ENCODE data around the gene CNN2.

Gene CNN2

GRCh38 chr19:1041835-1042685 lies 15.7 kb downstream of the CNN2 start:
- no peak overlapping the region for H2BK120ac ChIP-seq (ENCODE audit: low read depth, low read length)
- no peaks in the 10 kb centered on the region for H3K9me3 ChIP-seq (ENCODE audit: control insufficient read depth, low read length)
- H3K4me2 ChIP-seq (ENCODE audit: low read length, poor library complexity, severe bottlenecking): no peak overlapping the region
- WGBS: 91% methylated on average over 43 of the region's 43 CpGs
- peaks cover 13 to 67% of the 10 kb centered on the region in 2 experiments for H3K36me3 ChIP-seq (ENCODE audit: control insufficient read depth in 1 of 2, insufficient read depth in 2 of 2, low read depth in 1 of 2, low read length in 2 of 2)
- no peak overlapping the region for H2BK12ac ChIP-seq (ENCODE audit: low read length in 2 of 2)
- no peak overlapping the region for H2AK5ac ChIP-seq (ENCODE audit: low read length, severe bottlenecking)
- no peak overlapping the region for H3K4ac ChIP-seq (ENCODE audit: low read depth in 1 of 2, low read length in 2 of 2)
- peak overlapping the region in 1 of 2 experiments; percentile 86 for H3K4me3 ChIP-seq (ENCODE audit: insufficient read depth in 1 of 2, low read depth in 1 of 2, low read length in 2 of 2)
- H4K91ac ChIP-seq (ENCODE audit: low read length): no peak overlapping the region
- no peak overlapping the region for H3K23ac ChIP-seq (ENCODE audit: low read length in 2 of 2)
- no peak overlapping the region for H4K8ac ChIP-seq (ENCODE audit: low read length)
- no peak overlapping the region for H3K18ac ChIP-seq (ENCODE audit: low read depth in 1 of 2, low read length in 2 of 2)
- H2BK5ac ChIP-seq (ENCODE audit: low read depth, low read length, poor library complexity, severe bottlenecking): no peak overlapping the region
- no peak overlapping the region for H2AFZ ChIP-seq (ENCODE audit: low read depth, low read length)
- H3K27ac ChIP-seq (ENCODE audit: low read length, poor library complexity, severe bottlenecking): no peak overlapping the region
- peak overlapping the region; percentile 51 for H3K9ac ChIP-seq (ENCODE audit: low read length)
- DNase-seq: no peak
- no peaks in the 10 kb centered on the region for H3K27me3 ChIP-seq (ENCODE audit: control insufficient read depth in 1 of 2, insufficient read depth in 1 of 2, low read length in 2 of 2)
- H2BK15ac ChIP-seq (ENCODE audit: low read depth, poor library complexity, severe bottlenecking): no peak overlapping the region
- peaks cover 35% of the 10 kb centered on the region for H3K4me1 ChIP-seq (ENCODE audit: control insufficient read depth, insufficient read depth, low read depth, low read length)
- H3K14ac ChIP-seq (ENCODE audit: low read length in 2 of 2): no peak overlapping the region
- peaks cover 2% of the 10 kb centered on the region for H3K79me1 ChIP-seq (replicated peaks; ENCODE audit: low read length, poor library complexity, severe bottlenecking)

DNA sequence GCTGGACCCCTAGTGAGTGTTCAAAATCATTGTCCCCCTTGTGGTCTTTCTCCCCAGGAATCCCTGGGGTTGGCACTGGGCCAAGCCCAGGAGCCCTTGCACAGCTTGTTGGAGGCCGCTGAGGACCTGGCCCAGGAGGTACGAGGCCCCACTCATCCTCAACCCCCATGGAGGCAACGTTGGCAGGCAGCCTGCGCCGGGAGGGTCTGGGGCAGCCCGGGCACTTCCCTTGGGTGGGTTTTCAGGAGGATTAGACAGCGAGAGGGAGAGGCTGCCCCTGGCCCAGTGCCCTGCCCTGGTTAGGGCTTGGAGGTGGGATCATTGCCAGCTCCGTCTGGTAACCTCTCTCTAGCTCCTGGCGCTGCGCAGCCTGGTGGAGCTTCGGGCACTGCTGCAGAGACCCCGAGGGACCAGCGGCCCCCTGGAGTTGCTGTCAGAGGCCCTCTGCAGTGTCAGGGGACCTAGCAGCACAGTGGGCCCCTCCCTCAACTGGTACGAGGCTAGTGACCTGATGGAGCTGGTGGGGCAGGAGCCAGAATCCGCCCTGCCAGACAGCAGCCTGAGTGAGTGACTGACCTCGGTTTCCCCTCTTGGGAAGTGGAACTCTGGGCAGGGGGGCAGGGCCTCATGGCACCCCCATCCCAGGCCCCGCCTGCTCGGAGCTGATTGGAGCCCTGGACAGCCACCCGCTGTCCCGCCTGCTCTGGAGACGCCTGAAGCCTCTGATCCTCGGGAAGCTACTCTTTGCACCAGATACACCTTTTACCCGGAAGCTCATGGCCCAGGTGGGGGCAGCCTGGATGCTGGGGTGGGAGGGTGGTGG lies 16.5 kb downstream of the CNN2 start:
- H3K4me1 ChIP-seq (ENCODE audit: control insufficient read depth, insufficient read depth, low read depth, low read length): peaks cover 31% of the 10 kb centered on the region
- no peak overlapping the region for H2AFZ ChIP-seq (ENCODE audit: low read depth, low read length)
- WGBS: 88% methylated on average over 22 of the region's 23 CpGs
- H3K27me3 ChIP-seq (ENCODE audit: control insufficient read depth in 1 of 2, insufficient read depth in 1 of 2, low read length in 2 of 2): no peaks in the 10 kb centered on the region
- H2BK5ac ChIP-seq (ENCODE audit: low read depth, low read length, poor library complexity, severe bottlenecking): no peak overlapping the region
- H2BK15ac ChIP-seq (ENCODE audit: low read depth, poor library complexity, severe bottlenecking): no peak overlapping the region
- H2BK120ac ChIP-seq (ENCODE audit: low read depth, low read length): no peak overlapping the region
- no peak overlapping the region for H4K91ac ChIP-seq (ENCODE audit: low read length)
- H3K4me2 ChIP-seq (ENCODE audit: low read length, poor library complexity, severe bottlenecking): no peak overlapping the region
- H3K4ac ChIP-seq (ENCODE audit: low read depth in 1 of 2, low read length in 2 of 2): no peak overlapping the region
- H4K8ac ChIP-seq (ENCODE audit: low read length): no peak overlapping the region
- peak overlapping the region in 1 of 2 experiments; percentile 86 for H3K4me3 ChIP-seq (ENCODE audit: insufficient read depth in 1 of 2, low read depth in 1 of 2, low read length in 2 of 2)
- H2AK5ac ChIP-seq (ENCODE audit: low read length, severe bottlenecking): no peak overlapping the region
- H3K18ac ChIP-seq (ENCODE audit: low read depth in 1 of 2, low read length in 2 of 2): no peak overlapping the region
- peaks cover 2% of the 10 kb centered on the region for H3K79me1 ChIP-seq (replicated peaks; ENCODE audit: low read length, poor library complexity, severe bottlenecking)
- peak overlapping the region; percentile 36 for H3K9ac ChIP-seq (ENCODE audit: low read length)
- no peak overlapping the region for H2BK12ac ChIP-seq (ENCODE audit: low read length in 2 of 2)
- peaks cover 6 to 67% of the 10 kb centered on the region in 2 experiments for H3K36me3 ChIP-seq (ENCODE audit: control insufficient read depth in 1 of 2, insufficient read depth in 2 of 2, low read depth in 1 of 2, low read length in 2 of 2)
- DNase-seq: no peak
- H3K23ac ChIP-seq (ENCODE audit: low read length in 2 of 2): no peak overlapping the region
- H3K14ac ChIP-seq (ENCODE audit: low read length in 2 of 2): no peak overlapping the region
- H3K9me3 ChIP-seq (ENCODE audit: control insufficient read depth, low read length): no peaks in the 10 kb centered on the region
- no peak overlapping the region for H3K27ac ChIP-seq (ENCODE audit: low read length, poor library complexity, severe bottlenecking)

DNA sequence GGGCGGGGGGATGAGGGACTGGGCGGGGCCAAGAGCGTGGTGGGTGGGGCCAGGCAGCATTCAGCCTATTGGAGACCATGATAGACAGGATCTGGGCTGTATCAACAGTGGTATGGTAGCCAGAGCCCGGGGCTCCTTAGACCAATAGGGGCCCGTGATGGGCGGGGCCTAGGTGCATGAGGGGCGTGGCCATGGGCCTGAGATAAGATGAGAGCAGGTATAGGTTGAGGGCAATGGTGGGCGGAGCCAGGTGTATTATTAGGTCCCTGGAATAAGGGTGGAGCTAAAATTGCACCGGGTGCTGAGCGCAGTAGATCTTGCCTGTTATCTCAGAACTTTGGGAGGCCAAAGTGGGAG lies 18.8 kb downstream of the CNN2 start:
- Histone ChIP-seq H3K18ac (ENCODE audit: low read depth in 1 of 2, low read length in 2 of 2) (no peak overlapping the region), H2BK12ac (ENCODE audit: low read length in 2 of 2) (no peak overlapping the region), H4K8ac (ENCODE audit: low read length) (no peak overlapping the region), H2AFZ (ENCODE audit: low read depth, low read length) (no peak overlapping the region), H3K4me3 (ENCODE audit: insufficient read depth in 1 of 2, low read depth in 1 of 2, low read length in 2 of 2) (no peak overlapping the region), H3K14ac (ENCODE audit: low read length in 2 of 2) (no peak overlapping the region), H3K79me1 (replicated peaks; ENCODE audit: low read length, poor library complexity, severe bottlenecking) (peaks cover 2% of the 10 kb centered on the region), H3K9me3 (ENCODE audit: control insufficient read depth, low read length) (no peaks in the 10 kb centered on the region), H2BK15ac (ENCODE audit: low read depth, poor library complexity, severe bottlenecking) (peak overlapping the region; percentile 17), H3K4me2 (ENCODE audit: low read length, poor library complexity, severe bottlenecking) (no peak overlapping the region), H3K4me1 (ENCODE audit: control insufficient read depth, insufficient read depth, low read depth, low read length) (peaks cover 13% of the 10 kb centered on the region), H3K36me3 (ENCODE audit: control insufficient read depth in 1 of 2, insufficient read depth in 2 of 2, low read depth in 1 of 2, low read length in 2 of 2) (peaks cover 0 to 55% of the 10 kb centered on the region in 2 experiments), H2BK120ac (ENCODE audit: low read depth, low read length) (no peak overlapping the region), H2AK5ac (ENCODE audit: low read length, severe bottlenecking) (no peak overlapping the region), H3K9ac (ENCODE audit: low read length) (no peak overlapping the region), H3K27me3 (ENCODE audit: control insufficient read depth in 1 of 2, insufficient read depth in 1 of 2, low read length in 2 of 2) (no peaks in the 10 kb centered on the region), H3K4ac (ENCODE audit: low read depth in 1 of 2, low read length in 2 of 2) (no peak overlapping the region), H2BK5ac (ENCODE audit: low read depth, low read length, poor library complexity, severe bottlenecking) (no peak overlapping the region), H4K91ac (ENCODE audit: low read length) (no peak overlapping the region), H3K27ac (ENCODE audit: low read length, poor library complexity, severe bottlenecking) (no peak overlapping the region), H3K23ac (ENCODE audit: low read length in 2 of 2) (no peak overlapping the region)
- peak; percentile 58 for DNase-seq
- WGBS: 76% methylated on average over 7 of the region's 10 CpGs

GRCh38 chr19:1046117-1046626 lies 19.8 kb downstream of the CNN2 start:
- no peak overlapping the region for H3K4ac ChIP-seq (ENCODE audit: low read depth in 1 of 2, low read length in 2 of 2)
- no peak overlapping the region for H2AK5ac ChIP-seq (ENCODE audit: low read length, severe bottlenecking)
- H2BK5ac ChIP-seq (ENCODE audit: low read depth, low read length, poor library complexity, severe bottlenecking): no peak overlapping the region
- 98% methylated on average over 33 of the region's 33 CpGs for WGBS
- H3K18ac ChIP-seq (ENCODE audit: low read depth in 1 of 2, low read length in 2 of 2): no peak overlapping the region
- no peak overlapping the region for H2AFZ ChIP-seq (ENCODE audit: low read depth, low read length)
- peaks cover 0 to 60% of the 10 kb centered on the region in 2 experiments for H3K36me3 ChIP-seq (ENCODE audit: control insufficient read depth in 1 of 2, insufficient read depth in 2 of 2, low read depth in 1 of 2, low read length in 2 of 2)
- H2BK120ac ChIP-seq (ENCODE audit: low read depth, low read length): no peak overlapping the region
- no peak overlapping the region for H3K14ac ChIP-seq (ENCODE audit: low read length in 2 of 2)
- no peak overlapping the region for H2BK15ac ChIP-seq (ENCODE audit: low read depth, poor library complexity, severe bottlenecking)
- H4K91ac ChIP-seq (ENCODE audit: low read length): no peak overlapping the region
- H3K4me1 ChIP-seq (ENCODE audit: control insufficient read depth, insufficient read depth, low read depth, low read length): peaks cover 6% of the 10 kb centered on the region
- no peak overlapping the region for H3K4me2 ChIP-seq (ENCODE audit: low read length, poor library complexity, severe bottlenecking)
- no peak for DNase-seq
- no peak overlapping the region for H4K8ac ChIP-seq (ENCODE audit: low read length)
- peaks cover 2% of the 10 kb centered on the region for H3K79me1 ChIP-seq (replicated peaks; ENCODE audit: low read length, poor library complexity, severe bottlenecking)
- no peaks in the 10 kb centered on the region for H3K27me3 ChIP-seq (ENCODE audit: control insufficient read depth in 1 of 2, insufficient read depth in 1 of 2, low read length in 2 of 2)
- no peak overlapping the region for H3K4me3 ChIP-seq (ENCODE audit: insufficient read depth in 1 of 2, low read depth in 1 of 2, low read length in 2 of 2)
- H3K23ac ChIP-seq (ENCODE audit: low read length in 2 of 2): no peak overlapping the region
- no peak overlapping the region for H3K9ac ChIP-seq (ENCODE audit: low read length)
- H3K27ac ChIP-seq (ENCODE audit: low read length, poor library complexity, severe bottlenecking): no peak overlapping the region
- H3K9me3 ChIP-seq (ENCODE audit: control insufficient read depth, low read length): no peaks in the 10 kb centered on the region
- no peak overlapping the region for H2BK12ac ChIP-seq (ENCODE audit: low read length in 2 of 2)

Data from mesenchymal stem cell (in vitro differentiated cells and primary cell).